Anterior cingulate cortex (tissue), 58 donors: ENCODE results near the gene STK40.
A peak's percentile ranks its signal among the peaks of the same experiment; 100 is the strongest.

ENCODE experiments used
- DNase-seq, 58 donors: peaks; one replicate each; lab custom pipeline; 2025; lab: John Stamatoyannopoulos, UW

Gene STK40

GRCh38 chr1:36377791-36378492 is 7.8 kb downstream of the STK40 start:
- DNase-seq = no peak

GRCh38 chr1:36372617-36373016 is 13.1 kb downstream of the STK40 start:
- DNase-seq = no peak

- DNase-seq = peak in 52 of 58 donors; percentile 5 to 78 (median 39)
Measured at GRCh38 chr1:36369061-36369861, 16.5 kb downstream of the STK40 start.

- no peak for DNase-seq
Measured at GRCh38 chr1:36367798-36368197, 17.9 kb downstream of the STK40 start.

GRCh38 chr1:36367066-36367465 is 18.7 kb downstream of the STK40 start:
- no peak for DNase-seq

GRCh38 chr1:36366091-36366661 is 19.5 kb downstream of the STK40 start:
- peak in 56 of 58 donors; percentile 9 to 90 (median 67) for DNase-seq

- DNase-seq = peak in 43 of 58 donors; percentile 6 to 81 (median 45)
Measured at GRCh38 chr1:36365381-36365780, 20.3 kb downstream of the STK40 start.

GRCh38 chr1:36359911-36360550 is 25.7 kb downstream of the STK40 start:
- DNase-seq = peak in 1 of 58 donors; percentile 15

- no peak for DNase-seq
Measured at GRCh38 chr1:36359383-36359782, 26.3 kb downstream of the STK40 start.

GRCh38 chr1:36358514-36359084 is 27.1 kb downstream of the STK40 start:
- peak in 1 of 58 donors; percentile 14 for DNase-seq

- no peak for DNase-seq
Measured at GRCh38 chr1:36355811-36356210, 29.9 kb downstream of the STK40 start.

GRCh38 chr1:36354486-36354885 is 31.2 kb downstream of the STK40 start:
- DNase-seq = no peak

GRCh38 chr1:36352910-36353878 is 32.5 kb downstream of the STK40 start:
- DNase-seq = no peak

- no peak for DNase-seq
Measured at GRCh38 chr1:36352125-36352909, 33.4 kb downstream of the STK40 start.

GRCh38 chr1:36351227-36351977 is 34.3 kb downstream of the STK40 start:
- peak in 17 of 58 donors; percentile 3 to 51 (median 19) for DNase-seq

GRCh38 chr1:36350659-36351226 is 35.0 kb downstream of the STK40 start:
- DNase-seq = peak in 3 of 58 donors; percentile 12 to 53 (median 40)

GRCh38 chr1:36349839-36350238 is 35.9 kb downstream of the STK40 start:
- peak in 6 of 58 donors; percentile 10 to 36 (median 23) for DNase-seq
